Spinal cord (tissue), 10 donors: ENCODE measurements around the gene KLHL28. TPM values are rescaled to one million over a fixed set of nuclear protein-coding genes. Genes with fewer than 3 reads are reported as not detected.

ENCODE experiments used
- DNase-seq, 6 donors: peaks; one replicate each; pipeline versions ENCODE4 v3.0.0 to v3.0.0-alpha.2; 2013 to 2015; ENCODE audit warnings: low spot score in 6 of 6, low read depth in 4 of 6
- H3K27ac ChIP-seq: one replicate; pipeline ENCODE4 v1.5.1; 2013; ENCODE audit warnings: low read depth, low read length, control low read depth
- H3K27me3 ChIP-seq: one replicate; pipeline ENCODE4 v1.6.1; 2013; ENCODE audit warnings: low read length; ENCODE audit not compliant: control insufficient read depth, insufficient read depth
- H3K36me3 ChIP-seq: one replicate; pipeline ENCODE4 v1.6.1; 2013; ENCODE audit warnings: low read length; ENCODE audit not compliant: control insufficient read depth, insufficient read depth
- H3K4me1 ChIP-seq: one replicate; pipeline ENCODE4 v1.6.1; 2013; ENCODE audit warnings: low read length; ENCODE audit not compliant: control insufficient read depth, insufficient read depth
- H3K4me3 ChIP-seq: one replicate; pipeline ENCODE4 v1.5.1; 2013; ENCODE audit warnings: low read depth, low read length, control low read depth
- H3K9me3 ChIP-seq: one replicate; pipeline ENCODE4 v1.6.1; 2013; ENCODE audit warnings: low read length; ENCODE audit not compliant: control insufficient read depth, insufficient read depth
- WGBS: methylation state at CpG from one replicate; pipeline ENCODE4 v1.1.5; 2013; ENCODE audit warnings: missing lambda C conversion rate; ENCODE audit not compliant: insufficient coverage; 5-methylcytosine and 5-hydroxymethylcytosine counted together
- polyA plus RNA-seq, 2 donors: library from polyadenylated mRNA; unstranded; fragments of 120-200 nt; gene quantifications; one replicate each; pipeline ENCODE4 v1.2.1, GENCODE V29; 2013; ENCODE audit not compliant: insufficient read length in 2 of 2
- total RNA-seq, 2 donors: library from RNA; depleted of rRNA in 1 of 2; stranded (reverse); fragments of 120-200 nt in 1 of 2; fragments of >200 nt in 1 of 2; gene quantifications; one replicate each; pipeline versions ENCODE4 v1.2.3 to v1.2.4, GENCODE V29; 2013 to 2014
- donor health status: healthy.

Gene KLHL28
- total and polyA plus RNA-seq, 4 donors: 13.8 to 46.7 (median 21.5) TPM

- H3K9me3 ChIP-seq: no peaks in the 10 kb centered on the region
- no peaks in the 10 kb centered on the region for H3K27me3 ChIP-seq
- 94% methylated on average over 2 of the region's 4 CpGs for WGBS
- H3K4me1 ChIP-seq: no peaks in the 10 kb centered on the region
- H3K36me3 ChIP-seq: no peaks in the 10 kb centered on the region
- no peak overlapping the region for H3K27ac ChIP-seq
- no peak for DNase-seq
- no peak overlapping the region for H3K4me3 ChIP-seq
Measured at GRCh38 chr14:44889595-44890471, 71.9 kb downstream of the KLHL28 start.

- no peak for DNase-seq
- Histone ChIP-seq H3K9me3 (no peaks in the 10 kb centered on the region), H3K4me3 (no peak overlapping the region), H3K27me3 (no peaks in the 10 kb centered on the region), H3K27ac (no peak overlapping the region), H3K36me3 (no peaks in the 10 kb centered on the region), H3K4me1 (no peaks in the 10 kb centered on the region)
- 95% methylated on average over 12 of the region's 16 CpGs for WGBS
Measured at GRCh38 chr14:44887596-44887955, 74.2 kb downstream of the KLHL28 start.

GRCh38 chr14:44886860-44887595 is 74.7 kb downstream of the KLHL28 start:
- WGBS: 96% methylated on average over 24 of the region's 35 CpGs
- Histone ChIP-seq H3K27me3 (no peaks in the 10 kb centered on the region), H3K4me1 (no peaks in the 10 kb centered on the region), H3K4me3 (no peak overlapping the region), H3K36me3 (no peaks in the 10 kb centered on the region), H3K27ac (no peak overlapping the region), H3K9me3 (no peaks in the 10 kb centered on the region)
- no peak for DNase-seq

GRCh38 chr14:44880791-44881190 is 81.0 kb downstream of the KLHL28 start:
- no peak overlapping the region for H3K27ac ChIP-seq
- H3K4me1 ChIP-seq: no peaks in the 10 kb centered on the region
- H3K4me3 ChIP-seq: no peak overlapping the region
- H3K36me3 ChIP-seq: no peaks in the 10 kb centered on the region
- WGBS: no CpG with 5 or more reads among the region's 2 CpGs
- H3K9me3 ChIP-seq: no peaks in the 10 kb centered on the region
- no peaks in the 10 kb centered on the region for H3K27me3 ChIP-seq
- DNase-seq: no peak

Other genes with a start within 250 kb of the KLHL28 start
- 10 to 100 TPM; 35.5 to 59.2 TPM for gene TOGARAM1, start 243 bp upstream of the KLHL28 start, total RNA-seq
- gene TOGARAM1, start 243 bp upstream of the KLHL28 start, polyA plus RNA-seq: 10 to 100 TPM; 24.8 to 27.8 TPM
- 10 to 100 TPM; 42.3 to 57.1 TPM for gene PRPF39, start 122.2 kb upstream of the KLHL28 start, total RNA-seq
- gene PRPF39, start 122.2 kb upstream of the KLHL28 start, polyA plus RNA-seq: 10 to 100 TPM; 44.9 to 49.0 TPM
- gene FKBP3, start 172.5 kb upstream of the KLHL28 start, total RNA-seq: 10 to 100 TPM; 65.0 to 71.1 TPM
- 100 to 1,000 TPM; 173 to 182 TPM for gene FKBP3, start 172.5 kb upstream of the KLHL28 start, polyA plus RNA-seq
- gene FANCM, start 174.0 kb upstream of the KLHL28 start, total RNA-seq: 10 to 100 TPM; 10.9 to 16.2 TPM
- 1 to 10 TPM; 8.1 to 8.3 TPM for gene FANCM, start 174.0 kb upstream of the KLHL28 start, polyA plus RNA-seq